Gastrocnemius medialis (tissue), 4 donors: ENCODE data around the gene PRPF19.

Experiments used
- CTCF ChIP-seq, 5 experiments: fragments of 450-650 bp in 3 of 5; fragments of 200-600 bp in 2 of 5; sonication (generic) in 2 of 5; IDR thresholded peaks in 4 of 5; conservative IDR thresholded peaks in 1 of 5; 1 replicate in 4 of 5; 2 replicates in 1 of 5; pipeline ENCODE4 v1.5.1; 2016 to 2019; ENCODE audit warnings: antibody characterized with exemption in 5 of 5, mild to moderate bottlenecking in 3 of 5, moderate library complexity in 3 of 5
- POLR2A ChIP-seq, 2 donors: fragments of 450-650 bp; IDR thresholded peaks; one replicate each; pipeline ENCODE4 v1.6.1; 2017; ENCODE audit warnings: antibody characterized with exemption in 2 of 2, mild to moderate bottlenecking in 2 of 2, moderate library complexity in 2 of 2

- TF ChIP-seq CTCF (IDR thresholded peaks at IDR 0.05 in 4 of 5, conservative IDR thresholded peaks at IDR 0.05 in 1 of 5) (no peak), POLR2A (IDR thresholded peaks at IDR 0.05) (no peak)
Measured at GRCh38 chr11:60859616-60860250, 46.7 kb downstream of the PRPF19 start.
